ENCODE results near the gene LRMDA. TPM values are rescaled to one million over a fixed set of nuclear protein-coding genes. Genes with fewer than 3 reads are reported as not detected.

LRMDA gene
- total and polyA plus RNA-seq, 2 of the 4 experiments (the other 2 are of a cell fraction) = 0.07 TPM; not detected in 1

- no peak for TF ChIP-seq RAD21 (IDR thresholded peaks at IDR 0.05; ENCODE audit: low read length)
- TF ChIP-seq CEBPB (IDR thresholded peaks at IDR 0.05; ENCODE audit: low read depth, low read length) = no peak
- no peak for TF ChIP-seq USF2 (IDR thresholded peaks at IDR 0.05; ENCODE audit: low read depth, low read length)
- TF ChIP-seq RCOR1 (IDR thresholded peaks at IDR 0.05; ENCODE audit: insufficient replicate concordance, low read length) = no peak
- no peak for TF ChIP-seq POLR2A (IDR thresholded peaks at IDR 0.05; ENCODE audit: low read depth, low read length)
- TF ChIP-seq FOS (IDR thresholded peaks at IDR 0.05; ENCODE audit: low read depth, low read length) = no peak
- TF ChIP-seq CHD1 (IDR thresholded peaks at IDR 0.05; ENCODE audit: low read depth, low read length) = no peak
- no peak for TF ChIP-seq SMC3 (IDR thresholded peaks at IDR 0.05; ENCODE audit: low read depth, low read length)
- TF ChIP-seq BHLHE40 (IDR thresholded peaks at IDR 0.05; ENCODE audit: low read depth, low read length) = no peak
- no peak for TF ChIP-seq CTCF (conservative IDR thresholded peaks at IDR 0.05; ENCODE audit: low read depth, low read length)
- no peak for TF ChIP-seq NFE2L2 (IDR thresholded peaks at IDR 0.05; ENCODE audit: low read depth, low read length)
- no peak for TF ChIP-seq RFX5 (IDR thresholded peaks at IDR 0.05; ENCODE audit: low read depth, low read length)
- no peak for TF ChIP-seq MXI1 (IDR thresholded peaks at IDR 0.05; ENCODE audit: borderline replicate concordance, low read depth, low read length)
- no peak for TF ChIP-seq MAZ (IDR thresholded peaks at IDR 0.05; ENCODE audit: borderline replicate concordance, low read depth, low read length)
- no peak for TF ChIP-seq ELK1 (IDR thresholded peaks at IDR 0.05; ENCODE audit: borderline replicate concordance, low read depth, low read length)
- no peak for TF ChIP-seq MAFK (IDR thresholded peaks at IDR 0.05; ENCODE audit: low read depth, low read length)
- Histone ChIP-seq H3K18ac (ENCODE audit: low read depth, low read length) (no peak overlapping the region), H2BK5ac (ENCODE audit: low read depth, low read length, poor library complexity, severe bottlenecking) (no peak overlapping the region), H4K20me1 (ENCODE audit: insufficient read depth, low read length) (no peaks in the 10 kb centered on the region), H3K27me3 (ENCODE audit: control insufficient read depth, insufficient read depth, low read length) (no peaks in the 10 kb centered on the region; the same call in 1 of the 2 replicates), H3K79me1 (ENCODE audit: low read depth in 1 of 2, low read length in 2 of 2) (no peaks in the 10 kb centered on the region), H3K36me3 (ENCODE audit: control insufficient read depth, insufficient read depth, low read length) (no peaks in the 10 kb centered on the region), H4K8ac (ENCODE audit: low read depth in 2 of 2, low read length in 2 of 2) (no peak overlapping the region), H2AK5ac (ENCODE audit: low read depth, low read length) (no peak overlapping the region), H3K9me3 (ENCODE audit: control insufficient read depth, insufficient read depth, low read length) (peaks cover 8% of the 10 kb centered on the region; the same call in 1 of the 2 replicates), H4K5ac (ENCODE audit: low read depth, low read length) (no peak overlapping the region), H3K9ac (ENCODE audit: low read depth, low read length) (no peak overlapping the region), H3K4me3 (ENCODE audit: insufficient read depth, low read depth, low read length) (no peak overlapping the region), H3K14ac (replicated peaks; ENCODE audit: low read depth, low read length) (no peak overlapping the region), H3K4me2 (ENCODE audit: low read depth, low read length) (no peak overlapping the region), H3K23ac (ENCODE audit: low read depth, low read length) (no peak overlapping the region), H2AK9ac (replicated peaks; ENCODE audit: low read depth, low read length, poor library complexity) (no peak overlapping the region), H2BK120ac (ENCODE audit: low read depth, low read length) (no peak overlapping the region), H3K9me1 (ENCODE audit: insufficient read depth, low read length) (no peaks in the 10 kb centered on the region), H3K4ac (ENCODE audit: low read depth, low read length) (no peak overlapping the region), H3K27ac (ENCODE audit: insufficient read depth, low read length) (no peak overlapping the region), H2AFZ (replicated peaks; ENCODE audit: low read length, poor library complexity) (no peak overlapping the region), H4K91ac (ENCODE audit: insufficient read depth, low read depth, low read length) (no peak overlapping the region), H2BK20ac (ENCODE audit: low read depth, low read length) (no peak overlapping the region), H3K56ac (ENCODE audit: extremely low read depth, insufficient read depth, low read length) (no peak overlapping the region), H3K4me1 (ENCODE audit: control insufficient read depth, insufficient read depth, low read length) (no peaks in the 10 kb centered on the region), H2BK15ac (ENCODE audit: low read depth, low read length) (no peak overlapping the region)
- in situ Hi-C loops (cut with MboI; ENCODE audit: low sequenced_read_pairs) = no loop called here
- dilution Hi-C loops (cut with HindIII; ENCODE audit: low sequenced_read_pairs, unreplicated experiment) = no loop called here
- intact Hi-C loops (cut with micrococcal nuclease) = no loop called here
- POLR2A ChIA-PET (ENCODE audit: unreplicated experiment) = no interaction called here
- DNase-seq (no peak), ATAC-seq (ENCODE audit: low read depth) (no peak)
- BruUV-seq (replicated peaks) = no TSS peak
- CTCF ChIA-PET = no interaction called here
- no CpG with 5 or more reads among the region's 1 CpG for WGBS, 2 experiments (ENCODE audit: extremely low coverage in 2 of 2, insufficient read length in 1 of 2)
Measured at GRCh38 chr10:75446508-75446907, 15.1 kb downstream of the LRMDA start.

Data from IMR-90 (cell line).